HepG2 (cell line): ENCODE measurements around the gene PBX1. TPM values are rescaled to one million over a fixed set of nuclear protein-coding genes. Genes with fewer than 3 reads are reported as not detected.

Experiments
- ATAC-seq: fragments of 200-7000 bp; cut with Tn5 transposase; 3 replicates; pipeline ENCODE4 v1.9.1; 2020; ENCODE audit warnings: mild to moderate bottlenecking, moderate library complexity
- BruUV-seq: library from RNA; stranded (reverse); fragments of 400-500 nt; replicated peaks from 2 replicates; lab custom pipeline; 2021; lab: Mats Ljungman, UMichigan
- CTCF ChIA-PET: fragments of 300-600 bp; formaldehyde crosslinking; extraction: SDS; loops from one replicate; lab custom pipeline; 2021; ENCODE audit warnings: low total read pairs, inconsistent platforms, low intra/inter-chr PET ratio; lab: Yijun Ruan, JAX
- POLR2A ChIA-PET: fragments of 350-600 bp; sonication (Branson Sonifier 250); formaldehyde crosslinking; loops from one replicate; lab custom pipeline; 2020; ENCODE audit warnings: antibody characterized with exemption, inconsistent platforms; lab: Yijun Ruan, JAX
- DNase-seq: peaks from one replicate; pipeline ENCODE4 v3.0.0-alpha.2; 2015; ENCODE audit warnings: low spot score
- FAIRE-seq: peaks from 3 replicates; lab custom pipeline; 2011; peaks lifted over from hg19 to GRCh38; lab: Jason Lieb, UNC
- H2AFZ ChIP-seq: one replicate; pipeline ENCODE4 v1.6.1; 2011; ENCODE audit warnings: low read length, inconsistent platforms
- H3K27ac ChIP-seq: fragments of 300-600 bp; 3 replicates; pipeline ENCODE4 v1.8.0; 2011; ENCODE audit warnings: mixed run types, mild to moderate bottlenecking, mixed read lengths, low read length, inconsistent platforms; ENCODE audit not compliant: insufficient read depth; ENCODE audit errors: extremely low read length
- H3K27me3 ChIP-seq, 2 experiments: fragments of 200-600 bp in 1 of 2; 2 replicates in 1 of 2; 3 replicates in 1 of 2; pipeline versions ENCODE4 v1.6.0 to v1.8.0; 2011; ENCODE audit warnings: low read length in 2 of 2, mild to moderate bottlenecking in 2 of 2, moderate library complexity in 2 of 2, inconsistent platforms in 1 of 2; ENCODE audit not compliant: insufficient read depth in 2 of 2, control insufficient read depth in 1 of 2
- H3K36me3 ChIP-seq, 2 experiments: fragments of 200-600 bp in 1 of 2; replicated peaks in 1 of 2; 2 replicates in 1 of 2; 3 replicates in 1 of 2; pipeline versions ENCODE4 v1.5.1 to v1.8.0; 2011; ENCODE audit warnings: low read length in 2 of 2, inconsistent platforms in 1 of 2; ENCODE audit not compliant: insufficient read depth in 2 of 2, control insufficient read depth in 1 of 2
- H3K4me1 ChIP-seq: 2 replicates; pipeline ENCODE4 v1.5.1; 2012; ENCODE audit warnings: low read length, inconsistent platforms; ENCODE audit not compliant: insufficient read depth
- H3K4me2 ChIP-seq: 2 replicates; pipeline ENCODE4 v1.6.0; 2011; ENCODE audit warnings: low read depth, low read length, inconsistent platforms
- H3K4me3 ChIP-seq, 3 experiments: fragments of 200-600 bp in 1 of 3; sonication (generic), shearing (Covaris generic) in 1 of 3; replicated peaks in 1 of 3; 2 replicates each; pipeline ENCODE4 v1.5.1; 2011 to 2016; ENCODE audit warnings: low read length in 3 of 3, inconsistent platforms in 2 of 3, low read depth in 2 of 3, mild to moderate bottlenecking in 2 of 3, control low read depth in 1 of 3, mixed read lengths in 1 of 3; ENCODE audit not compliant: insufficient read depth in 1 of 3
- H3K79me2 ChIP-seq: one replicate; pipeline ENCODE4 v1.6.1; 2011; ENCODE audit warnings: low read length, inconsistent platforms; ENCODE audit not compliant: insufficient read depth
- H3K9ac ChIP-seq: 2 replicates; pipeline ENCODE4 v1.6.0; 2011; ENCODE audit warnings: mild to moderate bottlenecking, low read depth, low read length, inconsistent platforms; ENCODE audit not compliant: insufficient read depth
- H3K9me3 ChIP-seq: 2 replicates; pipeline ENCODE4 v1.5.1; 2012; ENCODE audit warnings: mild to moderate bottlenecking, low read length
- H4K20me1 ChIP-seq: 2 replicates; pipeline ENCODE4 v1.6.0; 2011; ENCODE audit warnings: inconsistent platforms, mild to moderate bottlenecking, low read length, moderate library complexity; ENCODE audit not compliant: insufficient read depth
- CENPX ChIP-seq: sonication (generic); formaldehyde crosslinking; IDR thresholded peaks from 2 replicates; pipeline ENCODE4 v1.9.0; 2021; ENCODE audit warnings: mild to moderate bottlenecking, missing genetic modification reagents, moderate library complexity
- FOXC1 ChIP-seq: sonication (generic); formaldehyde crosslinking; IDR thresholded peaks from 2 replicates; pipeline ENCODE4 v1.8.0; 2022; ENCODE audit warnings: mild to moderate bottlenecking, missing genetic modification reagents, borderline replicate concordance
- GTF3A ChIP-seq: sonication (generic); formaldehyde crosslinking; conservative IDR thresholded peaks from 2 replicates; pipeline ENCODE4 v1.4.0; 2020; ENCODE audit warnings: mild to moderate bottlenecking, missing genetic modification reagents
- KMT2B ChIP-seq: IDR thresholded peaks from 2 replicates; pipeline ENCODE4 v1.6.1; 2016; ENCODE audit warnings: missing genetic modification reagents, missing compliant biosample characterization
- NKX3-1 ChIP-seq: sonication (generic); formaldehyde crosslinking; IDR thresholded peaks from 2 replicates; pipeline ENCODE4 v1.5.0; 2020; ENCODE audit warnings: missing genetic modification reagents
- PHB2 ChIP-seq: fragments of 450-650 bp; IDR thresholded peaks from 2 replicates; pipeline ENCODE4 v1.6.1; 2018; ENCODE audit not compliant: partially characterized antibody
- ZBTB20 ChIP-seq: sonication (generic); formaldehyde crosslinking; IDR thresholded peaks from 2 replicates; pipeline ENCODE4 v1.8.1; 2023; ENCODE audit warnings: missing genetic modification reagents, low read depth, mild to moderate bottlenecking, borderline replicate concordance
- ZNF709 ChIP-seq: sonication (generic); formaldehyde crosslinking; IDR thresholded peaks from 2 replicates; pipeline ENCODE4 v1.5.0; 2020; ENCODE audit warnings: mild to moderate bottlenecking, missing genetic modification reagents
- ZSCAN22 ChIP-seq: sonication (generic); formaldehyde crosslinking; IDR thresholded peaks from 2 replicates; pipeline ENCODE4 v1.4.0; 2020; ENCODE audit warnings: mild to moderate bottlenecking, missing genetic modification reagents
- WGBS: methylation state at CpG from one replicate; pipeline ENCODE4 v1.1.6; 2017; ENCODE audit warnings: low lambda C conversion rate; 5-methylcytosine and 5-hydroxymethylcytosine counted together
- in situ Hi-C: cut with HindIII; loops from 2 replicates; pipeline ENCODE4 v1.10.0; 2017; ENCODE audit warnings: low pct_unique_long_range_greater_than_20kb; ENCODE audit not compliant: extremely low pct_ligation_motif_present
- intact Hi-C: fragments of 100-400 bp; cut with micrococcal nuclease; formaldehyde crosslinking; loops from one replicate; pipeline ENCODE4 v1.10.0; 2022; ENCODE audit not compliant: unreplicated experiment
- polyA plus RNA-seq, 8 experiments: library from polyadenylated mRNA; depleted of rRNA in 3 of 8; stranded (reverse) in 7 of 8; unstranded in 1 of 8; fragments of >200 nt; fragmentation: Illumina TruSeq in 4 of 8; extraction: Trizol in 4 of 8; gene quantifications; 2 replicates each; pipeline versions ENCODE4 v1.2.1 to v1.2.3, GENCODE V29; 2011 to 2016; ENCODE audit warnings: low read depth in 4 of 8, missing spikeins in 1 of 8, mixed read lengths in 1 of 8; ENCODE audit not compliant: insufficient read depth in 1 of 8
- total RNA-seq, 5 experiments: library from RNA; depleted of rRNA; stranded (reverse); fragments of >200 nt; fragmentation: Illumina TruSeq; extraction: Trizol; gene quantifications; 2 replicates each; pipeline ENCODE4 v1.2.3, GENCODE V29; 2016; ENCODE audit warnings: low read depth in 1 of 5
- TF ChIP-seq, protein P1 (sequence below): sonication (generic); formaldehyde crosslinking; IDR thresholded peaks from 2 replicates; pipeline ENCODE4 v1.8.0; 2022; ENCODE audit warnings: low read depth, missing genetic modification reagents
- TF ChIP-seq, protein P2 (sequence below): sonication (generic); formaldehyde crosslinking; IDR thresholded peaks from 2 replicates; pipeline ENCODE4 v1.5.0; 2020; ENCODE audit warnings: missing genetic modification reagents
- TF ChIP-seq, protein P3 (sequence below): sonication (generic); IDR thresholded peaks from 2 replicates; pipeline ENCODE4 v1.6.1; 2016; ENCODE audit warnings: low read depth, borderline replicate concordance
- TF ChIP-seq, protein P4 (sequence below): sonication (generic); formaldehyde crosslinking; IDR thresholded peaks from 2 replicates; pipeline ENCODE4 v1.4.0; 2020; ENCODE audit warnings: missing genetic modification reagents; ENCODE audit errors: not compliant biosample characterization

Gene PBX1
- total and polyA plus RNA-seq, 2 of the 13 experiments (the other 11 are each of a cell fraction or from before 2014, with no cell fraction given), result 0.24 TPM; not detected in 1

DNA sequence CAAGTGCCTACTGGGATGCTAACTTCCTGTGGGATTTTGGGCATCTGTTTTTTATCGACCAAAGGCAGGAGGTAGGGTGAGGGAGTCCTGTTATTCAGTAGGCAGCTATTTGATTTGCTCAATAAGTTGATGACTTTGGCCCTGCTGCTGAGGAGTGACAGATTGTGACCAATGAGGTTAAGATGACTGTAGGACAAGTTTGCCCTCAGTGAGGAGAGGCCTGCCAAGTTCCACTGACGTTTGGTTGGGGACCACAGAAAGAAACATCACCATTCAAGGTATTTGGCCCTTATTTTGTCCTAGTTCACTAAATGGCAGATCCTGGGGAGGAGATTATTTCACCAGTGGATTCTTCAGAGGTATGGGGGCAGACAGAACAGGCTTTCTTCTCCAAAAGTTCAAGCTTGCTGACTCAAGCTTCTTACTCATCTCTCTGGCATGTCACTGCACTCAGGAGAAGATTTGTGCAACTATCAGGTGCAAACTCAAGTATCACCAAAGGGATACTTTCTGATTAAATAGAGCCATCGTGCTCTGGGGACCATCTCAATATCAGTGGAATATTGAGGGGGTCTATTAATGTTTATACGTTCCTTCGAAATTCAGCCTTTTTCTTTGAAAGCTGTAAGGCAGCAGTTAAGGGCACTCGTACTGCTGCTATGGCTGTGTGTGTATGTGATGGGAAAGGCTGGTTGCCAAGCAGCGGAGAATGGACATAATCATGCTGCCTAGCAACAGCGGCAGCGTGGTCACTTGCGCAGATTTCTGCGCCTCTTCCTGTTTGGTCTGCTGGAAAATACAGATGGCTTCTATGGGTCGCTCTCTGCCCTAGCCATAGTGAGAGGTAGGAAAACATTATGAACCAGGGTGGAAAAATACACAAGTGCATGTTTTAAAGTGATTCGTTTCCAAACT is 78.7 kb downstream of the PBX1 start:
- in situ Hi-C loops (no loop called here), intact Hi-C loops (no loop called here)
- H3K4me1 ChIP-seq, result no peaks in the 10 kb centered on the region
- FAIRE-seq, result no peak
- 45% methylated on average over 11 of the region's 13 CpGs for WGBS
- H3K9ac ChIP-seq, result no peak overlapping the region
- H4K20me1 ChIP-seq, result no peaks in the 10 kb centered on the region
- no peaks in the 10 kb centered on the region for H3K9me3 ChIP-seq
- no peaks in the 10 kb centered on the region for H3K27me3 ChIP-seq
- ATAC-seq, result no peak
- BruUV-seq, result no TSS peak
- no peak for TF ChIP-seq GTF3A (CRISPR knock-in tag)
- TF ChIP-seq, protein P1, sequence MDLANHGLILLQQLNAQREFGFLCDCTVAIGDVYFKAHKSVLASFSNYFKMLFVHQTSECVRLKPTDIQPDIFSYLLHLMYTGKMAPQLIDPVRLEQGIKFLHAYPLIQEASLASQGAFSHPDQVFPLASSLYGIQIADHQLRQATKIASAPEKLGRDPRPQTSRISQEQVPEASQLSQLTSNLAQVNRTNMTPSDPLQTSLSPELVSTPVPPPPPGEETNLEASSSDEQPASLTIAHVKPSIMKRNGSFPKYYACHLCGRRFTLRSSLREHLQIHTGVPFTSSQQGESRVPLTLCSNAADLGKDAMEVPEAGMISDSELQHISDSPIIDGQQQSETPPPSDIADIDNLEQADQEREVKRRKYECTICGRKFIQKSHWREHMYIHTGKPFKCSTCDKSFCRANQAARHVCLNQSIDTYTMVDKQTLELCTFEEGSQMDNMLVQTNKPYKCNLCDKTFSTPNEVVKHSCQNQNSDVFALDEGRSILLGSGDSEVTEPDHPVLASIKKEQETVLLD, result no peak
- no peak for TF ChIP-seq KMT2B
- TF ChIP-seq, protein P2, sequence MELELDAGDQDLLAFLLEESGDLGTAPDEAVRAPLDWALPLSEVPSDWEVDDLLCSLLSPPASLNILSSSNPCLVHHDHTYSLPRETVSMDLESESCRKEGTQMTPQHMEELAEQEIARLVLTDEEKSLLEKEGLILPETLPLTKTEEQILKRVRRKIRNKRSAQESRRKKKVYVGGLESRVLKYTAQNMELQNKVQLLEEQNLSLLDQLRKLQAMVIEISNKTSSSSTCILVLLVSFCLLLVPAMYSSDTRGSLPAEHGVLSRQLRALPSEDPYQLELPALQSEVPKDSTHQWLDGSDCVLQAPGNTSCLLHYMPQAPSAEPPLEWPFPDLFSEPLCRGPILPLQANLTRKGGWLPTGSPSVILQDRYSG (CRISPR knock-in tag), result no peak
- no peak for TF ChIP-seq CENPX (CRISPR knock-in tag)
- no peak for TF ChIP-seq NKX3-1 (CRISPR knock-in tag)
- TF ChIP-seq, protein P3, sequence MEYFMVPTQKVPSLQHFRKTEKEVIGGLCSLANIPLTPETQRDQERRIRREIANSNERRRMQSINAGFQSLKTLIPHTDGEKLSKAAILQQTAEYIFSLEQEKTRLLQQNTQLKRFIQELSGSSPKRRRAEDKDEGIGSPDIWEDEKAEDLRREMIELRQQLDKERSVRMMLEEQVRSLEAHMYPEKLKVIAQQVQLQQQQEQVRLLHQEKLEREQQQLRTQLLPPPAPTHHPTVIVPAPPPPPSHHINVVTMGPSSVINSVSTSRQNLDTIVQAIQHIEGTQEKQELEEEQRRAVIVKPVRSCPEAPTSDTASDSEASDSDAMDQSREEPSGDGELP, result no peak
- no peak for TF ChIP-seq ZSCAN22 (CRISPR knock-in tag)
- TF ChIP-seq FOXC1 (CRISPR knock-in tag), result no peak
- no peak for TF ChIP-seq ZBTB20 (CRISPR knock-in tag)
- no peak for TF ChIP-seq PHB2
- TF ChIP-seq, protein P4, sequence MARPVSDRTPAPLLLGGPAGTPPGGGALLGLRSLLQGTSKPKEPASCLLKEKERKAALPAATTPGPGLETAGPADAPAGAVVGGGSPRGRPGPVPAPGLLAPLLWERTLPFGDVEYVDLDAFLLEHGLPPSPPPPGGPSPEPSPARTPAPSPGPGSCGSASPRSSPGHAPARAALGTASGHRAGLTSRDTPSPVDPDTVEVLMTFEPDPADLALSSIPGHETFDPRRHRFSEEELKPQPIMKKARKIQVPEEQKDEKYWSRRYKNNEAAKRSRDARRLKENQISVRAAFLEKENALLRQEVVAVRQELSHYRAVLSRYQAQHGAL (CRISPR knock-in tag), result no peak
- TF ChIP-seq ZNF709, result no peak
- H3K27ac ChIP-seq, result no peak overlapping the region
- no peak for DNase-seq
- ChIA-PET CTCF (no interaction called here), POLR2A (no interaction called here)
- no peaks in the 10 kb centered on the region for H3K79me2 ChIP-seq
- H2AFZ ChIP-seq, result no peak overlapping the region
- H3K4me2 ChIP-seq, result no peak overlapping the region
- no peaks in the 10 kb centered on the region for H3K36me3 ChIP-seq
- no peak overlapping the region for H3K4me3 ChIP-seq
